ENCODE data around the gene MPDU1. TPM values are rescaled to one million over a fixed set of nuclear protein-coding genes. Genes with fewer than 3 reads are reported as not detected.
A peak's percentile ranks its signal among the peaks of the same experiment; 100 is the strongest.

The MPDU1 gene
- total and polyA plus RNA-seq, 12 donors: 20.1 to 64.9 (median 26.5) TPM

- 6% methylated on average over 19 to 20 of the region's 20 CpGs for WGBS, 2 donors
- H3K27ac ChIP-seq: peak overlapping the region; percentile 76 to 98 (median 92)
- ATAC-seq (no peak), DNase-seq (no peak)
- H3K36me3 ChIP-seq: peaks cover 0 to 23% (median 5%) of the 10 kb centered on the region in 9 donors
- H3K4me1 ChIP-seq: peaks cover 5 to 59% (median 34%) of the 10 kb centered on the region in 9 donors
- H3K4me3 ChIP-seq: peak overlapping the region; percentile 45 to 96 (median 88)
- peak in 1 of 9 donors; percentile 18 for TF ChIP-seq CTCF (IDR thresholded peaks at IDR 0.05)
- intact Hi-C loops (cut with DNase I): loop anchor here in 2 of 10 donors (2.0 to 5.0 kb wide), 2 partner anchors 73 kb away; partner anchors contain the start of genes TP53 (in 2 of the 2) and WRAP53 (in 1 of the 2)
- no peaks in the 10 kb centered on the region for H3K9me3 ChIP-seq
- H3K27me3 ChIP-seq: no peaks in the 10 kb centered on the region
Observed at GRCh38 chr17:7613769-7614424, 30.2 kb downstream of the MPDU1 start.

GRCh38 chr17:7614425-7615264 lies 31.0 kb downstream of the MPDU1 start, which contains the start of gene FXR2:
TSS of gene FXR2 (minus strand) at chr17:7614897. CDS start at chr17:7614532, 365 bp downstream.
- DNase-seq (peak; percentile 99 to 100), ATAC-seq (peak; percentile 97 to 99 (median 99))
- Histone ChIP-seq H3K27me3 (no peaks in the 10 kb centered on the region), H3K4me1 (peaks cover 2 to 52% (median 34%) of the 10 kb centered on the region in 9 donors), H3K4me3 (peak within 1 kb of the TSS; percentile 45 to 96 (median 88)), H3K9me3 (no peaks in the 10 kb centered on the region), H3K27ac (peak within 1 kb of the TSS; percentile 76 to 98 (median 92)), H3K36me3 (peaks cover 0 to 17% (median 5%) of the 10 kb centered on the region in 9 donors)
- WGBS, 2 donors: 1% methylated on average over 73 to 92 of the region's 93 CpGs
- TF ChIP-seq CTCF (IDR thresholded peaks at IDR 0.05): peak in 8 of 9 donors; percentile 58 to 84 (median 72)
- intact Hi-C loops (cut with DNase I): loop anchor here in 2 of 10 donors (2.0 to 5.0 kb wide), 2 partner anchors 72 to 73 kb away; partner anchors contain the start of genes TP53 (in 2 of the 2) and WRAP53 (in 1 of the 2)

GRCh38 chr17:7615265-7615747 lies 31.7 kb downstream of the MPDU1 start:
- H3K9me3 ChIP-seq: no peaks in the 10 kb centered on the region
- peak overlapping the region in 9 of 10 donors; percentile 79 to 98 (median 88) for H3K27ac ChIP-seq
- 6 to 9% methylated on average over 28 of the region's 28 CpGs for WGBS, 2 donors
- H3K4me3 ChIP-seq: peak overlapping the region in 9 of 10 donors; percentile 24 to 93 (median 57)
- H3K4me1 ChIP-seq: peaks cover 2 to 45% (median 34%) of the 10 kb centered on the region in 9 donors
- H3K36me3 ChIP-seq: peaks cover 0 to 14% (median 5%) of the 10 kb centered on the region in 9 donors
- ATAC-seq (no peak), DNase-seq (no peak)
- intact Hi-C loops (cut with DNase I): loop anchor here in 1 of 10 donors (2.0 kb wide), 1 partner anchor 71 kb away; the partner anchor contains the start of gene TP53
- no peak for TF ChIP-seq CTCF (IDR thresholded peaks at IDR 0.05)
- no peaks in the 10 kb centered on the region for H3K27me3 ChIP-seq

GRCh38 chr17:7618608-7619007 lies 35.0 kb downstream of the MPDU1 start:
- DNase-seq (no peak), ATAC-seq (no peak)
- intact Hi-C loops (cut with DNase I): no loop called here
- Histone ChIP-seq H3K36me3 (no peaks in the 10 kb centered on the region), H3K9me3 (no peaks in the 10 kb centered on the region), H3K4me1 (peaks cover 0 to 12% (median 5%) of the 10 kb centered on the region in 9 donors), H3K27me3 (no peaks in the 10 kb centered on the region), H3K27ac (no peak overlapping the region), H3K4me3 (no peak overlapping the region)
- no peak for TF ChIP-seq CTCF (IDR thresholded peaks at IDR 0.05)
- 74 to 77% methylated on average over 5 of the region's 5 CpGs for WGBS, 2 donors

Data from heart right ventricle (tissue), 16 donors.